Smooth muscle cell of the brain vasculature (primary cell): Measurements from ENCODE around the gene SLC6A18.

Experiments
- DNase-seq: peaks from one replicate; pipeline ENCODE4 v3.0.0-alpha.2; 2012; ENCODE audit warnings: low read depth, low spot score

The SLC6A18 gene

DNA sequence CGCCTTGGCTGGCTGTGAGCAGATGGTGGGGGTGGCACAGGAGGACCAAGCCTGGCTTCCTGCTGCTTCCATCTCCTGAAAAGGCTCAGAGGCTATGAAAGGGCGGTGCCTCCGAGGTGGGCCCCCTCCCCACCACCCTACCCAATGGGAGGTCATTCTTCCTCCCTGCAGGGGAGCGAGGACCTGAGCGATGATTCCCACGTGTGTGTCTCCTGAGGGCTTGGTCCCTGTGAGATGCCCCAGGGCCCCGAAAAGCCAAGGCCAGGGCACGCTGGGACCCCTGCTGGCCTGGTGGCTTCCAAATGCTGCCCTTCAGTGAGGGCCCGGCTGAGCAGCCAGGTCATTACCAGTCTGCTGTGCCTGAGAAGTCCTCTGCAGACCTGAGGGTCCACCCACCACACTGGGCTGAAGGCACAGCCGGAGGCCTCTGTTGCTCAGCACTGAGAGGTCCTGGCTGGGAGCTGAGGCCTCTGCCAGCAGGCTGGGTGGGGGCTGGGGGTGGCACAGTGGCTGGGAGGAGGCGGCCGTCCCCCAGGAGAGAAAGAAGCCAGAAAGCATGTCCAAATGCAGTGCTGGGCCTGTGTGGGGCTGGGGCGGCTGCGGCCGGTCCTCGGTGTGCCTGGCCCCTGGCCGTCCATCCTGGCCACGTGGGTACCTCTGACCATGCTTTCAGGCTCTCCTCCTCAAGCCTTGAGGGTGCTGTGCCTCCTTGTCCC is 37.8 kb upstream of the SLC6A18 start:
- DNase-seq, result no peak

DNA sequence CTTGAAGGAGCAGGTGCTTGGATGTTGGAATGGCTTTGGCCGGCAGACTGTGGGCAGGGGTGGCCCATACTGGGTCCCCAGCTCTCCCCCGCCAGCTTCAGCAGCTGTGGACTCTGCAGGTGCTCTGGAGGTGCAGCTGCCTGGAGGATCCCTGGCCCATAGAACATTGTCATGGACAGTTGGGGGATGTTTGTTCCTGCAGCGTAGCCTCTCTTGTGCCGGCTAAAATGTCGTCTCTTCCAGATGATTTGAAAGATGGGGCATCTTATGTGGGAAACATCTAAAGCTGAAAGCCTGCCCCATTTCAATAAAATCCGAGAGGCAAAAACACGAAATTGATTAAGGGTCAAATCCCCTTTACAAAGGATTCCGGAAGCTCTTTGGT is 37.2 kb upstream of the SLC6A18 start:
- no peak for DNase-seq

DNA sequence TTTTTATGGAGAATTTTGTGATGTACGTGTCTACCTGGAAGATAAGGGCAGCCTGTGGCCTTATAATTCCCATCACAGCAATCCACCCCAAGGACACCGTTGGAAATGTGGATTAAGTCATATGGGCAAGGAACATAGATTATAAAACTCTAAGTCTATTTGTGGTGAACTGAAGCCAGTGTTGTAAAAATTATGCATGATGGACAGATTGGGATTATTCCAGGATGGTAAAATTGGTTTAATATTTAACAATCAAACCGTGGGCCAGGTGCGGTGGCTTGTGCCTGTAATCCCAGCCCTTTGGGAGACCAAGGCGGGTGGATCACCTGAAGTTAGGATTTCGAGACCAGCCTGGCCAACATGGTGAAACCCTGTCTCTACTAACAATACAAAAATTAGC is 36.7 kb upstream of the SLC6A18 start:
- DNase-seq, result no peak

DNA sequence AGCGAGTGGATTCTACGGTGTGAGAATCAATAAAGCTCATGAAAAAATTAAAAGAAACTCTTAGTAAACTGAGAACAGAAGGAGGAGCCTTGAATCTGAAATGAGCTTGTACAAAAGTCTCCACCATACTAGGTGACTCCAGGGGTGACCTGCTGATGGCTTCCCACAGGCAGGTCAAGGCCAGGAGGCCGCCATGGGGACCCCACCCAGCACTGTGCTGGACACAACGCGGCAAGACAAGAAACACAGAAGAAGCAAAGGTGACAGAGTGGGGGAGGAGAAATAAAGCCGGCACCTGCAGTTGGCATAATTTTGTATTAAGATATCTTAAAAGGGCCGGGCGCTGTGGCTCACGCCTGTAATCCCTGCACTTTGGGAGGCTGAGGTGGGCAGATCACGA is 35.9 kb upstream of the SLC6A18 start:
- no peak for DNase-seq

DNA sequence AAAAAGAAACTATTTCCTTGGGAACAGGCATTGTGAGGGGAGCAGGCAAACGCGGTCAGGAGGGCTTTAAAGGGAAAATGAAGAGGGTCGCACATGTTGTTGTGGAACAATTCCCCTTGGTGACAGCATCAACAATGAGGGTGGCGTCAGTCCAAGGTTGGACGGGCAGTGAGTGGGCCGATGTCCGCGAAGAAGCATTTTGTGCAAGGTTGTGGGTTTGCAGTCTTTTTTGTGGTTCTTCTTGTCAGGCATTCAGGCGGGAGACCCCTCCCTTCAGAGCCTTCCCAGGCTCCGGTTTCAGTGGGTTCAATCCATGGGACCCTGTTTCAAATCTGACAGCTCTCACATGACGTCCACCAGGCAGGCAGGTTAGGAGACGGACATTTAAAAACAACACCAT is 34.9 kb upstream of the SLC6A18 start:
- no peak for DNase-seq

DNA sequence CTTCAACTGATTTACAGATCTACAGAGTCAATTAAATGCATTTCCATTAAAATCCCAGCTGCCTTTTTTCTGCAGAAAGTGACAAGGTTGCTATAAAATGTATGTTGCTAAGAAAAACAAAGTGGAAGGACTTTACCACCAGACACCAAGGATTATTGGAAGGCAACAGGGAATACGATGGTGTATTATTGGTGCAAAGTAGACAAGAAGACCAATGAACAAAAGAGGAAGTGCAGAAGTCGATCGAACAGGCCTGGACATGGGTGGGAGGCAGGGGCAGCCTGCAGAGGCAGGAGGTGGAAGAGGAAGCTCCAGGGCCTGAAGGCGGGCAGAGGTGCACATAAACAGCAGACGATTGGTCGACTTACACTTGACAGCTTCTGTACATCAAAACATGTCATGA is 34.3 kb upstream of the SLC6A18 start:
- DNase-seq, result no peak

DNA sequence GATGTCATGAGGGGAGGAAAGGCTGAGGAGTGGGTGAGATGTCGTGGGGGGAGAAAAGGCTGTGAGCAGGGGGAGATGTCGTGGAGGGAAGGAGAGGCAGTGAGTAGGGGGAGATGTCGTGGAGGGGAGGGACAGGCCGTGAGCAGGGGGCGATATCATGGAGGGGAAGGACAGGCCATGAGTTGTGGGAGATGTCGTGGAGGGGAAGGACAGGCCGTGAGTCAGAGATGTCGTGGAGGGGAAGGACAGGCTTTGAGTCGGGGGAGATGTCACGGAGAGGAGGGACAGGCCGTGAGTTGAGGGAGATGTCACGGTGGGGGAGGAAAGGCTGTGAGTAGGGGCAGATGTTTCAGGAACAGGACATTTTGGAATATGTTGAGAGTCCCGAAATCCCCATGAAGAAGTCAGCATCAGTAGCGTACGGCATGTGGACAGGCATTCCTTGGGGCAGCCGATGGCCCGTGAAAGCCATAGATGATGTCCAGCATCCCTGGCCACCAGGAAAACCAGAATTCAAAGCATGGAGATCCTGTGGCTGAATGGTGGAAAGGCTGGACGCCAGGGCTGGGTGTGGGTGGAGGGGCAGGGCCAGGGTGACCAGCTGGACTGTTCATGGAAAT is 32.1 kb upstream of the SLC6A18 start:
- no peak for DNase-seq

DNA sequence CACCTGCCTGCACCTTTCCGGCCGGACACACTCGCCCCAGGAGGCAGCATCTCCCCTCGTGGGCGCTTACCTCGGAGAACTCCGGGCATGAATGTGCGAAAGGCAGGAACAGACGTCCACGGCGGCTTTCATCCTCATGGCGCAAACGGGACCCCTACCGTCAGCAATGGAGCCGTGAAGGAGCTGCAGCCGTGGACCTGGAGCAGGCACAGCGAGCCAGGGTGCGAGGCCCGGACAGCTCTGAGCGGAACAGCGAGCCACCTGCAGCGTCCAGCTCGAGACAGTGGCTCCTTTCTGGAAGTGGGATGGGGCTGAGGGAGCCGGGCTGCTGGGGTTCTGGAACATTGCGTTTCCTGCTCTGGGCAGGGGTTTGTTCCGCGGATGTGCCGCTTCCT is 31.6 kb upstream of the SLC6A18 start:
- no peak for DNase-seq

DNA sequence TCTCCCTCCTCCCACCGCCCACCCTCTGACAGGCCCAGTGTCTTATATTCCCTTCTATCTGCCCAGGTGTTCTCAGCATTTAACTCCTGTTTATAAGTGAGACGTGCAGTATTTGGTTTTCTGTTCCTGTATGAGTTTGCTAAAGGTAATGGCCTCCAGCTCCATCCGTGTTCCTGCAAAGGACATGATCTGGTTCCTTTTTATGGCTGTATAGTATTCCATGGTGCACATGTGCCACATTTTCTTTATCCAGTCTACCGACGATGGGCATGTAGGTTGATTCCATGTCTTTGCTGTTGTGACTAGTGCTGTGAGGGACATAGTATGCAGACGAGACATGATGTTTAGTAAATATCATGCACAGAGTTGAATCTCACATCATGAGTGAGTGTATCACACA is 30.8 kb upstream of the SLC6A18 start:
- no peak for DNase-seq

DNA sequence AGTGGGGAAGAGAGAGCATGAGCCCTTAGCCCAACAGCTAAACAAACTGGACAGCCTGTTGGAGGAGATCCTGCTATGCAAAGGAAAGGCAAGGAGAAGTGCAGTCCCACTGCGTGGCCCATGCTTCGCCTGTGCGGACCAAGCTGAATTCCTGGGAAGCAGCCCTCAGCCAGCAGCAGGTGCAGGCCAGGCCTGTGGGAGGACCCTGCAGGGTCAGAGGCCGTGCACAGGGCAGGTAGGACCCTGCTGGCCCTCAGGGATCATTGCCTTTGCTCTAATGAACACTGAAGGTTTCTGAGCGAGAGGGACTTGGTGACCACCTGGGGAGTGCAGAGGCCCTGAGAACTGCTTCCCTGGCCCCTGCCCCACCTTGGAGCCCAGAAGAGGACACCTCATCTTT is 29.7 kb upstream of the SLC6A18 start:
- DNase-seq, result no peak

DNA sequence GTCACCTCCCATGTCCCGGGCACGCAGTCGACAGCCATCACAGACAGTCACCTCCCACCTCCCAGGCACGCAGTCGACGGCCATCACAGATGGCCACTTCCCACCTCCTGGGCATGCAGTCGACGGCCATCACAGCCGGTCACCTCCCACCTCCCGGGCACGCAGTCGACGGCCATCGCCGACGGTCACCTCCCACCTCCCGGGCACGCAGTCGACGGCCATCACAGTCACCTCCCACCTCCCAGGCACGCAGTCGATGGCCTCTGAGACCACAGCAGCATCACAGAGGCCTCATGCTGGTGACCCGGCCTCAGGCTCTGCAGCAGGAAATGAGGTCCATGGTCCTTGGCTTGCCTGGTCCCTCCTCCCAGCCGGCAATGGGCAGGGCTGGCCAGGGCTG is 29.3 kb upstream of the SLC6A18 start:
- no peak for DNase-seq

DNA sequence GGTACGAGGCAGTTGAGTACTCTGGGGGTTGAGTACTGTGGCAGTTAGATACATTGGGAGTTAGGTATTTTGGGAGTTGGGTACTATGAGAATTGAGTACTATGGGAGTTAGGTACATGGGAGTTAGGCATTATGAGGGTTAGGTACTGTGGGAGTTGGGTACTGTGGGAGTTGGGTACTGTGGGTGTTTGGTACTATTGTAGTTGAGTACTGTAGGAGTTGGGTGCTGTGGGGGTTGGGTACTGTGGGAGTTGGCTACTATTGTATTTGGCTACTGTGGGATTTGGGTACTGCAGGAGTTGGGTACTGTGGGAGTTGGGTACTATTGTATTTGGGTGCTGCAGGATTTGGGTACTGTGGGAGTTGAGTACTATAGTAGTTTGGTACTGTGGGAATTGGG is 28.6 kb upstream of the SLC6A18 start:
- no peak for DNase-seq

DNA sequence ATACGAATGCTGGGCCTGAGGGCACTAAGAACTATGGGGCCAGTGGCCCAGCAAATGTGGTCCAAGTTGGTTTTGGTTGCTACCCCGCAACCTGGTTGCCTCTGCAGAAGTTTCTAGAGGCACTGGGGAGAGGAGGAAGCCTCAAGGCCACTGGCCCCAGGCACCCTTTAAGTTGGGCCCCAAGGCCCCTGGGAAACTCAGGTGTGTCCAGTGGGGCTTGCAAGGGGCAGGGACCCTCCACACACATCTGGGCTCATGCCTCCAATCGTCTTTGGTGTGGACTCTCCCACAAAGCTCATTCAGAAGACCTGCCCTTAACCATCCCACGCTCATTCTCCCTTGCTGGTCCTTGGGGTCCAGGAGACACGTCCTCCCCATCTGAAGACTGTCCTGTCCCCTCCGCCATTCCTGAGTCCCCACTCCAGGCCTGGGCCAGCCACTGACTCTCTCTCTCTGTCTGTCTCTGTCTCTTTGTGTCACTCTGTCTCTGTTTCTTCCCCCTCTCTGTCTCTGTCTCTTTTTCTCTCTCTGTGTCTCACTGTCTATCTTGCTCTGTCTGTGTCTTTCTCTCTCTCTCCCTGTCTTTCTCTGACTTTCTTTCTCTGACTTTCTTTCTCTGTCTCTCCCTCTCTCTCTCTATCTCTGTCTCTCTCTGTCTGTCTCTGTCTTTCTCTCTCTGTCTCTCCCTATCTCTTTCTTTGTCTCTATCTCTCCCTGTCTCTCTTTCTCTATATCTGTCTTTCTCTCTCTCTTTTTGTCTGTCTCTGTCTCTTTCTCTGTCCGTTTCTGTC is 27.1 kb upstream of the SLC6A18 start:
- no peak for DNase-seq

DNA sequence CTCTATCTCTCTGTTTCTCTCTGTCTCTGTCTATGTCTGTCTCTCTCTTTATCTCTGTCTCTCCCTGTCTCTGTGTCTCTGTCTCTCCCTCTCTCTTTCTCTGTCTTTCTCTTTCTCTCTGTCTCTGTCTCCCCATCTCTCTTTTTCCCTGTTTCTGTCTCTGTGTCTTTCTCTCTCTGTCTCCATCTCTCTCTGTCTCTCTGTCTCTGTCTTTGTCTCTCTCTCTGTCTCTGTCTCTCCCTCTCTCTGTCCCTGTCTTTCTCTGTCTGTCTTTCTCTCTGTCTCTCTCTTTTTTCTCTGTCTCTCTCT is 25.9 kb upstream of the SLC6A18 start:
- DNase-seq, result no peak

DNA sequence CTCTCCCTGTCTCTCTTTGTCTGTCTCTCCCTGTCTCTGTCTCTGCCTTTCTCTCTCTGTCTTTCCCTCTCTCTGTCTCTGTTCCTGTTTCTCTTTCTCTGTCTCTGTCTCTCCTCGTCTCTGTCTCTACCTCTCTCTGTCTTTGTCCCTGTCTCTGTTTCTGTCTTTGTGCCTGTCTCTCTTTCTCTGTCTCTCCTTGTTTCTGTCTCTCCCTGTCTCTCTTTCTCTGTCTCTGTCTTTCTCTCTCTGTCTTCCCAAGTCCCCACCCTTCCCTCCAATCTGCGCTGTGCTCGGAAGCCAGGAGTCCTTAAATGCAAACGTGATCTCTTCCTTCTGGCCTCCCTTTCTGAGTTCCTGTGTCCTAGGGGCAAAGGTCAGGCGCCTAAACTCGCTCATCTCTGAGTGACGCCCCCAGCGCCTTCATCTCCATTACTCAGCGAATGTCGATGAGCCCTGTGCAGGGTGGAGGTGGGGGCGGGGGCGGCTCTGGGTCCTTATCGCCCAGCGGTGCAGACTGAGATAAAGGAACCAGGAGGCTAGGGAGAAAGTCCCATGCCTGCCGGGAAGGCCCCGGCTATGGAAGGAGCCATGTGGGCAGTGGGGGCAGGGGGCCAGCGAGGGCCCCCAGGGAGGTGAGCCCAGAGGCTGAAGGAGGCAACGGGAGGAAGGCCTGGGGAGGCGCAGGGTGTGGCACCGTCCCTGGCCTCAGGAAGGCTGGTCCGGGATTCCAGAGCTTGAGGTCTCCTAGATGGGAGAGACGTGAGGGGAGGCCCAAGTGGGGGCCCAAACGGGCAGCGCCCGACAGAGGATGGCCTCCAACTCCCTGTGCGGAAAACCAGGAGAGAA is 25.3 kb upstream of the SLC6A18 start:
- DNase-seq, result no peak

DNA sequence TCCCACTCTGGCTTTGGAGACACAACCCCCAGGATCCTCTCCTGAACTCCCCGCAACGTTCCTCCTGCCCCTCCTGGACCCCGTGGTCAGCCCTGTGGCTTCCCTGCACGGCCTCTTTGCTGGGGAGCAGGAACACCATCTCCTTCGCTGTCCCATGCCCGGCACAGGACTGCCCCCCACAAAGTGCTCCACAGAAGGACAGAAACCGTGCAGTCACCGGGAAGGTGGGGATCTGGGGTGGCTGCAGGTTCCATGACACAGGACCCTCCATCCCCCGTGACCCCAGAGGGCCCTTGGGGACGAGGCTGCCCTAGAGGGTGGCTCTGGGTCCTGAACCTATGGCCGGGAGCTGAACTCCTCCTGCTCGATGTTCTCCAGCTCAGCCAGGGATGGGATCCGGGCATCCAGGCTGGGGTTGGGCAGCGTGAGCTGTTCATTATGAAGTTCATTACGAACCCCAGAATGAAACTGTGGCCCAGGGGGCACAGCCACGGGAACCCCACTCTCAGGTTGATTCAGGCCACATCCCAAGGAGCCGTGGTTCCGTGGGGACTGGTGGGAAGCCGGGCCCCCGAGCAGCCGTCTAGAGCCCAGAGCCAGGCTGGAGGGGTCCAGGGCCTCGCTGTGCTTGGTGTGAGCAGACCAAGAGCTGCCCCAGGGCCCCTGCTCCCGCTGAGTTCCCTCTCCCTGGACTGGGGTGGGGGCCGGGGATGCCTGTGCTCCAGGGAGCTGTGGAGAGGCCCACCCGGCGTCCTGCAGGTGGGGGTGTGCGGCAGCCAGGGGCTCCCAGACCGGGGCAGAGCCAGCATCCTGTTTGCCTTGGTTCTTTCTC is 24.5 kb upstream of the SLC6A18 start:
- DNase-seq, result no peak

DNA sequence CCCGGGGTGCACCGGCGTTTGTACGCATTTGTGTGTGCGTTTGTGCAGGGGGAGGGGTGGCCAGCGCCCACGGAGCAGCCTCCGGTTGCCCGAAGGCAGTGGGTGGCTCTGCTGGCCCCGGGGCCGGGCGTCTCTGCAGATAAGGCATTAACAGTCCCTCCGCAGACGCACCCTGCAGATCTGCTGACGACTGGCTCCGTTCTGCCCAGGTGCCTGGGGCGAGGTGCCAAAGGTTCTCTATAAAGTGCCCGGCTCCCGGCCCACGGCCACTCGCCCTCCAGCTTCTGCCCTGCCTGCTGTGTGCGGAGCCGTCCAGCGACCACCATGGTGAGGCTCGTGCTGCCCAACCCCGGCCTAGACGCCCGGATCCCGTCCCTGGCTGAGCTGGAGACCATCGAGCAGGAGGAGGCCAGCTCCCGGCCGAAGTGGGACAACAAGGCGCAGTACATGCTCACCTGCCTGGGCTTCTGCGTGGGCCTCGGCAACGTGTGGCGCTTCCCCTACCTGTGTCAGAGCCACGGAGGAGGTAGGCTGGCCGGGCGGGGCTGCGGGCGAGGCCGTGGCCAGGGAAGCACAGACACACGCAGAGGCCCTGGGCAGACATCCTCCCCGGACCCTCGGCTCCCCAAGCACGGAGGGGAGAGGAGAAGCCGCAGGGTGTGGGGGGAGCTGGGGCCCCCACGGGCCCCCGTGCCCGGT is 23.7 kb upstream of the SLC6A18 start, which contains the start of gene SLC6A19:
Gene SLC6A19 (plus strand): TSS at position 269 of the 699 bp plus-strand sequence. CDS start 56 bp downstream, at position 325.
- DNase-seq, result no peak

DNA sequence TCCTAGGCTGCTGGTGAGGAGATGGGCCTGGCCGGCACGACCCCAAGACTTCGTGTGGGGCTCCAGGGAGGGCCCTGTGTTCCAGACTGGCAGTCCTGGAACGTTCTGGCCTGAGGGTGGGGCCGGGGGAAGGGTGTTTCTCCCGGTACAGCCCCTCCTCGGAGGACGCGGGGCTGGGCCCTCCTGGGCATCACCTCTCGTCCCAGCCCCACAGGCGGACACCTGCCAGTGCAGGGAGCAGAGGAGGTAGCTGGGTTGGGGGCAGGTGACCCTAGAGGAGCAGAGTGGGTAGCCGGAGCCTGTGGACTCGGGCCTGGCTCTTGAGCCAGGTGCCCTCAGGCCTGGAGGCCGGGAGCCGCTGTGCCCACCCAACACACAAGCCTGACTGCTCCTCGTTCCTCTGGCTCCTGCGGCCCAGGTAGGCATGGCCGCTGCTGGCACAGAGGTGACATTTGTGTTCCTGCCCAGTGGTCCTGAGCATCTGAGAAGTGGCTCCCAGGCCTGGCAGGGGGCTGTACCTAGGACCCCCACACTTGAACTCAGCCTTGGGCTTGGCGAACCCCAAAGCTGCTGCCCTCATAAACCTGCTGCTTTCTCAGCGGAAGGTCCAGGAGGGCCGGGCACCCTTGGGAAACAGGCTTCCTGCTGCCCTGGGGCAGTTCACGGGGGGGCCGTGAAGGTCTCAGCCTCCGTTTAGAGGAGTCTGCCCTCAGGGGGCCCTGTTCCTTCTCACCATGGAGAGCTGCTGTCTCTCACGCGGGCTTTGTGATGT is 23.0 kb upstream of the SLC6A18 start:
- no peak for DNase-seq

DNA sequence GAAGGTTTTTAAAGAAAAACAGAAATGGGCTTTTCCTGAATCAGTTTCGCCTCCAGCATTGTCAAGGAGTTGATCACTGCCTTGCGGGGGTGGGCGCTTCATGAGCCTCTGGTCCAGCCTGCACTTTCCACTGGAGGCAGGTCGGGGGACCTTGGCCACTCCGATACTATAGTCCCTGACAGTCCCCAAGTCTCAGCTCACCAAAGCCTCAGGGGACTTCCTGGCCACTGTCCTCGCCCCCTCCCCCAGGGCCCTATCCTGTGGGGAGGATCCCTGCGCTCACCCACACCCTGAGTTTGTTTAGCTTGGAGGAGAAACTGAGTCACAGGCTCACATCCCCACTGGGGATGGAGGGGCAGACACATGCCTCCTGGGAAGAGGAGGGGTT is 22.4 kb upstream of the SLC6A18 start:
- DNase-seq, result no peak
